Mucosa of gallbladder (tissue), 1 donor: Measurements from ENCODE around the gene PPP2R3A. TPM values are rescaled to one million over a fixed set of nuclear protein-coding genes. Genes with fewer than 3 reads are reported as not detected.
"Not testable (repeated sequence)": the region's sequence is repeated elsewhere in the genome, so short reads cannot be mapped to it uniquely, and the experiment has no call there.

Source experiments
- DNase-seq: peaks from one replicate; pipeline ENCODE4 v3.0.0-alpha.2; 2020; ENCODE audit warnings: low spot score
- total RNA-seq: library from RNA; stranded (reverse); gene quantifications from one replicate; pipeline ENCODE4 v1.2.1, GENCODE V29; 2021
- donor health status: DM: no; HTN: no; CAD: no.

Gene PPP2R3A
- 16.9 TPM for total RNA-seq

- DNase-seq = peak; percentile 77
Measured at GRCh38 chr3:135965506-135966270, at the start of gene PPP2R3A. Gene PPP2R3A (plus strand): TSS chr3:135965728. CDS start chr3:136001499, 35,771 bp downstream.

- no peak for DNase-seq
Measured at GRCh38 chr3:135916310-135916709, 49.2 kb upstream of the PPP2R3A start.

- DNase-seq = no peak
Measured at GRCh38 chr3:135917076-135917475, 48.5 kb upstream of the PPP2R3A start.

- DNase-seq = no peak
Measured at GRCh38 chr3:135917927-135918597, 47.5 kb upstream of the PPP2R3A start.

GRCh38 chr3:135918600-135918999 lies 46.9 kb upstream of the PPP2R3A start:
- DNase-seq = no peak

- no peak for DNase-seq
Measured at GRCh38 chr3:135920275-135920674, 45.3 kb upstream of the PPP2R3A start.

GRCh38 chr3:135922903-135923250 lies 42.7 kb upstream of the PPP2R3A start:
- no peak for DNase-seq

GRCh38 chr3:135924506-135924905 lies 41.0 kb upstream of the PPP2R3A start:
- no peak for DNase-seq

GRCh38 chr3:135926664-135927063 lies 38.9 kb upstream of the PPP2R3A start:
- no peak for DNase-seq

GRCh38 chr3:135927155-135927554 lies 38.4 kb upstream of the PPP2R3A start:
- DNase-seq = no peak

- DNase-seq = peak; percentile 70
Measured at GRCh38 chr3:135929670-135930069, 35.9 kb upstream of the PPP2R3A start.

- no peak for DNase-seq
Measured at GRCh38 chr3:135930255-135930654, 35.3 kb upstream of the PPP2R3A start.

GRCh38 chr3:135935171-135935570 lies 30.4 kb upstream of the PPP2R3A start:
- not testable (repeated sequence) for DNase-seq

- DNase-seq = not testable (repeated sequence)
Measured at GRCh38 chr3:135937766-135938165, 27.8 kb upstream of the PPP2R3A start.

- no peak for DNase-seq
Measured at GRCh38 chr3:135944831-135945230, 20.7 kb upstream of the PPP2R3A start.

- DNase-seq = no peak
Measured at GRCh38 chr3:135950941-135951340, 14.6 kb upstream of the PPP2R3A start.

GRCh38 chr3:135964160-135964955 lies 1.2 kb upstream of the PPP2R3A start:
- DNase-seq = no peak

- no peak for DNase-seq
Measured at GRCh38 chr3:135965129-135965505, 411 bp upstream of the PPP2R3A start.

- DNase-seq = peak; percentile 13
Measured at GRCh38 chr3:135966271-135966961, 888 bp downstream of the PPP2R3A start.

- DNase-seq = no peak
Measured at GRCh38 chr3:135966962-135967274, 1.4 kb downstream of the PPP2R3A start.

GRCh38 chr3:135967867-135968266 lies 2.3 kb downstream of the PPP2R3A start:
- no peak for DNase-seq

GRCh38 chr3:135970506-135971116 lies 5.1 kb downstream of the PPP2R3A start:
- DNase-seq = no peak
